ENCODE results near the gene TJP3. TPM values are rescaled to one million over a fixed set of nuclear protein-coding genes. Genes with fewer than 3 reads are reported as not detected.

TJP3 gene
- total and polyA plus RNA-seq, 8 donors: 31.9 to 204 (median 94.1) TPM

- intact Hi-C loops (cut with DNase I; ENCODE audit: low total_unique reads): no loop called here
- DNase-seq: no peak
- Histone ChIP-seq H3K4me3 (no peak overlapping the region), H3K27me3 (no peaks in the 10 kb centered on the region), H3K4me1 (peaks cover 24 to 52% (median 32%) of the 10 kb centered on the region in 4 donors), H3K9me3 (no peaks in the 10 kb centered on the region), H3K36me3 (peaks cover 0 to 23% (median 8%) of the 10 kb centered on the region in 4 donors), H3K27ac (peak overlapping the region in 4 of 5 donors; percentile 19 to 97 (median 40))
- WGBS, 5 donors: 75 to 92% (median 89%) methylated on average over 13 of the region's 13 CpGs
- TF ChIP-seq CTCF (IDR thresholded peaks at IDR 0.05) (no peak), POLR2A (IDR thresholded peaks at IDR 0.05) (no peak), EP300 (IDR thresholded peaks at IDR 0.05) (no peak), POLR2AphosphoS5 (IDR thresholded peaks at IDR 0.05) (no peak)
These were observed 33.2 kb upstream of the TJP3 start for GRCh38 chr19:3674784-3675543.

DNA sequence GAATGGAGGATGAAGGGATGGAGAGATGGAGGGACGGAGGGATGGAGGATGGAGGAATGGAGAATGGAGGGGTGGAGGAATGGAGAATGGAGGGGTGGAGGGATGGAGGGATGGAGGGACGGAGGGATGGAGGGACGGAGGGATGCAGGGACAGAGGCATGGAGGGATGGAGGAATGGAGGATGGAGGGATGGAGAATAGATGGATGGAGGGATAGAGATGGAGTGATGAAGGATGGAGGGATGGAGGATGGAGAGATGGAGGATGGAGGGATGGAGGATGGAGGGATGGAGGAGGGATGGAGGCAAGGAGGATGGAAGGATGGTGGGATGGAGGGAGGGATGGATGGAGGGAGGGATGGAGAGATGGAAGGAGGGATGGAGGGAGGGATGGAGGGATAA lies 30.0 kb upstream of the TJP3 start:
- no peak overlapping the region for H3K27ac ChIP-seq
- intact Hi-C loops (cut with DNase I; ENCODE audit: low total_unique reads): no loop called here
- DNase-seq: no peak
- 89 to 100% (median 96%) methylated on average over 3 of the region's 3 CpGs for WGBS, 5 donors
- no peak overlapping the region for H3K4me3 ChIP-seq
- peaks cover 0 to 32% (median 9%) of the 10 kb centered on the region in 4 donors for H3K4me1 ChIP-seq
- peaks cover 0 to 23% (median 11%) of the 10 kb centered on the region in 4 donors for H3K36me3 ChIP-seq
- no peaks in the 10 kb centered on the region for H3K27me3 ChIP-seq
- H3K9me3 ChIP-seq: no peaks in the 10 kb centered on the region
- TF ChIP-seq EP300 (IDR thresholded peaks at IDR 0.05): no peak
- no peak for TF ChIP-seq POLR2AphosphoS5 (IDR thresholded peaks at IDR 0.05)
- TF ChIP-seq CTCF (IDR thresholded peaks at IDR 0.05): no peak
- TF ChIP-seq POLR2A (IDR thresholded peaks at IDR 0.05): no peak

GRCh38 chr19:3679138-3679537 lies 29.0 kb upstream of the TJP3 start:
- DNase-seq: no peak
- no peaks in the 10 kb centered on the region for H3K27me3 ChIP-seq
- H3K4me1 ChIP-seq: peaks cover 0 to 35% (median 14%) of the 10 kb centered on the region in 4 donors
- no peak overlapping the region for H3K27ac ChIP-seq
- H3K9me3 ChIP-seq: peaks cover 0 to 1% (median under 1%) of the 10 kb centered on the region in 4 donors
- peaks cover 2 to 21% (median 13%) of the 10 kb centered on the region in 4 donors for H3K36me3 ChIP-seq
- intact Hi-C loops (cut with DNase I; ENCODE audit: low total_unique reads): no loop called here
- H3K4me3 ChIP-seq: no peak overlapping the region
- no peak for TF ChIP-seq EP300 (IDR thresholded peaks at IDR 0.05)
- no peak for TF ChIP-seq POLR2A (IDR thresholded peaks at IDR 0.05)
- TF ChIP-seq CTCF (IDR thresholded peaks at IDR 0.05): no peak
- no peak for TF ChIP-seq POLR2AphosphoS5 (IDR thresholded peaks at IDR 0.05)
- 86 to 92% (median 90%) methylated on average over 12 of the region's 12 CpGs for WGBS, 5 donors

DNA sequence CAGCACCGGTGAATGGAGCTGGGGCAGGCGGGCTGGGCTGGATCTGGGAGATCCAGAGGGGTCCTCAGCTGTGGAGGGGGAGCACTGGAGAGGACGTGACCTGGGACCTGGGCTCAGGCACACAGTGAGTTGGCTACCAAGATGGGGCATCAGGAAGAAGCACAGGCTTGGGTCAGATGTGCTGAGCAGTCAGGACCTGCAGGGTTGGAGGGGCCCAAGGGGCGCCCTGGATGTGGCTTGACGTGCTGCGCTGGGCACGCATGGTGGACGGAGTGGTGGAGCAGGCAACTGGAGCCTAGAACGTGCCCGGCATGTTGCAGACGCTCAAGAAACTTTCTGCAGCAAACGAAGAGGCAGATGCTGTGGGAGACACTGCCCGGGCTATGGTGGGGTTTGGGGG lies 28.6 kb upstream of the TJP3 start:
- 94 to 100% (median 95%) methylated on average over 12 to 13 of the region's 13 CpGs for WGBS, 5 donors
- intact Hi-C loops (cut with DNase I; ENCODE audit: low total_unique reads): no loop called here
- H3K4me1 ChIP-seq: peaks cover 0 to 31% (median 12%) of the 10 kb centered on the region in 4 donors

More for the DNA sequence above, 28.6 kb upstream of the TJP3 start:
- Histone ChIP-seq H3K36me3 (peaks cover 7 to 25% (median 17%) of the 10 kb centered on the region in 4 donors), H3K4me3 (no peak overlapping the region), H3K27me3 (no peaks in the 10 kb centered on the region), H3K9me3 (peaks cover 0 to 5% (median 3%) of the 10 kb centered on the region in 4 donors), H3K27ac (no peak overlapping the region)
- TF ChIP-seq CTCF (IDR thresholded peaks at IDR 0.05) (no peak), POLR2A (IDR thresholded peaks at IDR 0.05) (no peak)
- no peak for DNase-seq
